Left kidney (tissue), 2 donors: Measurements from ENCODE around the gene TBCK. TPM values are rescaled to one million over a fixed set of nuclear protein-coding genes. Genes with fewer than 3 reads are reported as not detected.

Experiments used
- DNase-seq: peaks from one replicate; pipeline ENCODE4 v3.0.0-alpha.2; 2013
- polyA plus RNA-seq: library from polyadenylated mRNA; unstranded; fragments of 120-200 nt; gene quantifications from one replicate; pipeline ENCODE4 v1.2.1, GENCODE V29; 2013; ENCODE audit not compliant: insufficient read length

Gene TBCK
- polyA plus RNA-seq, 1 donor: 71.6 TPM

DNA sequence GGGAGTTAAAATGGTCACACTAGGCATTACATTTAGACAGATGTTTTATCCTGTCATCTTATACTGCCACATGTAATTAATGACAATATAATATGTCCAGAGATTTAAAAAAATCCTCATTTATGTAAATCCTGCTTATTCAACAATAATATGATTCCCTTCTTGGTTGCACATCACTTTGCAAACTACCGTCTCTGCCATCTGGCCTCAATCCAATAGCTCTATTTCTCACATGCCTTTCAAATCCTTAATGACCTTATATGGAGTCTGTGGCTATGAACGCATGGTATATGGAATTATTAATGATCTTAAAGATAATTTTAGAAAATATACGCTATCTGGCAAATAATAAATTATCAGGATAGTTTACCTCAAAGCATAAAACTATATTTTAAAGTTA, 276.2 kb downstream of the TBCK start:
- no peak for DNase-seq

DNA sequence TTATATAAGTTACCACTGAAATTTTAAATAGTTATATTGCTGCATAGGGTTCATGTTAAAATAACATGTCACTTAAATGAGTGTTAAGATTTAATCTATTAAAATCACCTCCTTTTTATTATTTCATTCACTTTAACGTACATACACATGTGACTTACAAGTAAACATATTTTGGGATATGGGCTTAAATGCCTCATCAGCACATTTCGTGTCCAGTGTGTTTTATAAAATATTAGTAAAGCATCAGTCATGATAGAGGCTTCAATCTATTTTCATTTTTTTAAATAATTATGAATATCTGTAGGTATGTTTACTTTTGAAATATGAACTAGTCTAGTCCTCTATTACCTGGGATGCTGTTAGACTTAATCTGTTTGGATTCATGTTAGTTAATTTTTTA, 277.1 kb downstream of the TBCK start:
- DNase-seq: no peak

DNA sequence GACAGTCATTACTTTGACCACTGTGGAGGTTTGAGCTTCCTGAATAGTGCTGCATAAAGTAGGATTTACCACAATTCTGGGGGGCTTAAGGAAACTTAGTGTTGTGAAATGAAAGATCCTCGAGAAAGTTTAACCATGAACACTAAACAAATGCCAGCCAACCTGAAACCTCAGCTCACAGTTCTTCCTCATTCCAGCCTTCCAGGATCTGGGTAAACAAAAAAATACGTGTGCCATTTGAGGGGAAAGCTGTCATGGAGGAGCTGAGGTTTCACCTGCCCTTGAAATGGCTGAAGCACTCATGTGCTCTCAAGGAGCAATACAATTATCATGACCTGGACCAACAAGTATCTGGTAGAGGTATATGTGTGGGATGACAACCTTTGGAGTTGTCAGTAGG, 278.0 kb downstream of the TBCK start:
- DNase-seq: no peak

DNA sequence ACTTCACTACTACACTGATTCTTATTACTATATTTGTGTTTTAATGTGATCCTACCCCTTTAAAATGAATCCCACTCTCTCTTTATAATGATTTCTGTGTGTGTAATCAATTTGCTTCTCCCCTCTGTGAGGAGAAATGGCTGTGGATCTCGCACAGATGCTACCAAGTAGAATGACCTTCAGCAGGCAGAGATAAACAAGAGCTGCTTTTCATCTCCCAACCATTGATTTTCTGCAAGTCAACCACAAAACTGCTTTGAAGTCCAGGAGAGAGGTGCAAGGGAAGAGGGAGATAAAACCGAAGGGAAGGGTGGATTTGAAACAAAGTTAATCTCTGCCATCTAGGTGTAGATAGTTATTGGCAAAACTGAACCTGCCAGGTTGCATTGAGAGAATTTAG, 279.2 kb downstream of the TBCK start:
- no peak for DNase-seq

DNA sequence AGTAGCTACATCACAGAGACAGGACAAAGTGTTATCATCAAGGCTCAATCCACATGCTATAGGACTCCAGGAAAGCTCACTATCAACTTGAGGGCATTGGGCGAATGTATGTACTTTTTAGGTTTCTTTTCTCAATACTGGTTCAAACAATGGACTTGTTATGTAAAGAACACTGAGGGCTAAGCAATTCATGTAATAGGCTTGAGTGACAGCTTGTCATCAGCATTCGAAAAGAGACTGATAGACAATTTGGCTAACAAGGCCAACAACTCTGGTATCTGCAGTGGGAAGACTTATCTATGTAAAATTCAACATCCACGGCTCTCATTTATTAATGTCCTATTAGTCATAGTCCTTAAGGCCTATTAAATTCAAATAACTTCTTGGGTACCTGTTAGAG, 279.7 kb downstream of the TBCK start:
- no peak for DNase-seq

DNA sequence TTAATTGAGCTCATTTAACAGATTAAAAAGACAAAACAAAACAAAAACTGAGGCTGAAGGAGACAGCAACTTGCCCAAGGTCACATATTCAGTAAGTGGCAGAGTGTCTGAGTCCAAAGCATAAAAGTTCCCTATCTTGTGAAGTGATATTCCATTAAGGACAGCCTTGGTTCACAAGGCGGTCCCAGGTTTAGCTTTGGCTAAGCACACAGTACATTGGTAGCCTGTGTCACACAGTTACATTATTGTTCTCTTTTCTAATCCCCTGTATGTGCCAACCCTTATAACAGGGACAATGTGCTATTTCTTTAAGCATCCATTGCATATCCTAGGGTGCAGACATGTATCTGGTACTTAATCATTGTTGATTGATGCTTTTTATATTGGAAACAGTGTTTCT, 280.8 kb downstream of the TBCK start:
- DNase-seq: no peak

DNA sequence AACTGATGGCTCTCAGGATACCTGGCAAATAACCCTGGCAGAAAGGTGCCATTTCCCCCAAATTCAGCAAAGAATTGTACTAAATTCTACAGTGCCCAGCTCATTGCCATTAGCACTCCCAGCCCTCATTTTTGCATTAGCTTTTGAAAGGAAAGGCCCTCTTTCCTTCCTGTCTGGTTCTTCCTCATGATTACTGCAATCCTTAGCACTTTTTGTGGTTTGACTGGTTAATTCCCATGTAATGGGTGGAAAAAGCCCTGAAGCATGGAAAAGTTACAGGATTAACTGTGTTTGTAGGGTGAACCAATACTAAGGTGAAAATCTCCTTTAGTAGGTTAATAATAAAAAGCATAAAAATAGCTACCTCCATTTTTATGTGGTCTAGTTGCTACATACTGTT, 281.3 kb downstream of the TBCK start:
- DNase-seq: no peak

DNA sequence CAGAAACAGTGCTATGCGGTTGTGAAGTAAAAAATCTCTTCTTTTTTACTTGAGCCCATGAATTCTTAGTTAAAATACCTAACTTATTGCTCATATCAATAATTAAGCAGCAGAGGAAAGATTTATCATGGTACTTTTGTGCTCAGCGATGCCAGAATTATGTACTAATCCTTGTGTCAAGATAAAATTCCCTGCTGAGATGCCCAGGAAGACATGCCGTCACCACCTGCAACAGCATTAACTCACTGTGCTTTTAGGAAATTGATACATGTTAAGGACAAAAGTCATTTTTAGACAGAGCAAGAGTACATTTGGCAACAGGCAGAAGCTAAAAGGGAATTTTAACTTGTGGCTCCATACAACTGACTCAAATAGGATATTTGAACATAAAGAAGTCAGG, 281.8 kb downstream of the TBCK start:
- no peak for DNase-seq

DNA sequence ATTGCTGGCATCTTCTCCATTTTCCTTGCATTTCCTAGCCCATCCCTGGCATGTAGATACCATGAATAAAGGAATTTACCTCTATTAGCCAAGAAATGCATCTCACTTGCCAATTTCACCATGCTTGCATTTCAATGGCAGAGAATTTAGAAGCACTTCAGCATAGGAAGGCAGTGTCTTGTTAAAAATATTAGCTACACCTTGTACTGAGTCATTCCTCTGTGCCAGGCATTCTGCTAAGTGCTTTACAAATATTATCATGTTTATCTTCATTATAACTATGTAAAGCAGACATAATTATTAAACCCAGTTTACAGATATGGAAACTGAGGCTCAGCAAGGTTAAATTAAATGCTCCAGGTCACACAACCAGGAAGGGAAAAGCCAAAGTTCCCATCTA, 282.5 kb downstream of the TBCK start:
- no peak for DNase-seq

DNA sequence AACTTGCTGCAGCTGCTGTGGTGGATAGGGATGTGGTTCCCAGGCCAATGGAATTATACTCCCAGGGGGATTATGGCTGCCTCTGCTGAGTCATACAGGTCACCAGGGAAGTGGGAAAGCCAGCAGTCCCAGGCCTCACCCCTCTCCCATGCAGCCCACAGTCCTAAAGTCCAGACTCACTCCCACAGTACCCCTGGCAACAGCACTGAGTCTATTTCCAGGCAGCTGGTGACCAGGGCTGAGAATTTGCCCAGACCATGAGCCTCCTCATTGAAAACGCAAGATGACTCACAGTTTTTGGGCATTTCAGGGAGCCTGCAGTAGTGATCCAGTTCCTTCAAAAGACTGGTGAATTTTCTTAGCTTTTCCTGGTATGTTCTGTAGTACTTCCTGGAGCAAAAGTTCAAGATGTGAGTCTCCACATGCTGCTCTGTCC, 283.1 kb downstream of the TBCK start:
- no peak for DNase-seq

DNA sequence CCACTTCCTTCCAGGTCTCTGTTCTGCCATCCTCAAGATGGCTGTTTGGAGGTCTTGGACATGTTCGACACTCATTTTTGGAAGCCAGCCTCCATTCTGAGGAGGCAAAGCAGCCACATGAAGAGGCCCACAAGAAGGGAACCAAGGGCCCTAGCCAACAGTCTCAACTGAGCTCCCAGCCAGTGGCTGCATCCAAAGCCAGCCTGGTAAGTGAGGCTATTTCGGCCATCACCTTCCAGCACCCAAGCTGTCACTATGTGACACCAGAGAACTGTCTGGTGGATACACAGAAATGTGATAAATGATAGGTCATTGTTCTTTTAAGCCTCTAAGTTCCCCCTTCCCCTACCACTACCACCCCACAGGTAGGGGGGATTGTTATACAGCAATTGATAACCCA, 293.6 kb downstream of the TBCK start:
- DNase-seq: no peak

DNA sequence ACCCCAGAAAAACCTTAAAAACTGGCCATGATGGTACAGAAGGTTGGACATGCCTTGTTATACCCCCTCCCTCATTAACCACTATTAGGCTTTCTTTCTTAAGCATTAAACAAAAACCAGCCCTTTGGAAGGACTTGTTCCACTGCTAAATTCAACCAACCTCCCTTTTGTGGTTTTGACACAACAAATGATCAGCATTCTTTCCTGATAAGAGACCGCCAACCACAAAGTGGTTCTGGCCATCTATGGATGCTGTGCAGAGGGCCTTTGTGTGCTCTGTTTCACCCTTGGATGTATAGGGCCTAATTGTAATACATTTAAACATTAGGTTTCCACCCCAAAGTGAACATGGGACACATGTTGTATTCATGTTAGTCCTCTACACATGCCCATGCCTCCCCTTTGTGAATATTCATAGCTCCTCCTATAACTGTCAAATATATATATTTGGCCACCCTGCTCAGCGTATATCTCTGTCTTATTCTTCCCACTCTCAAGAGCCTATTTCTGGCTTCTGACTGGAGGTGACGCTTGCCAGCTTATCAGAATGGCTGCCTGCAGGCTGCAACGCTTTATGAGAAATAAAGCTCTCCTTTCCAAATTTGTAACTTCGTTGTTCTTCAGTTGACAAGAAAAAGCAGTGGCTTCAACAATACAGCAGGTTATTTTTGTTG, 294.1 kb downstream of the TBCK start:
- DNase-seq: no peak

DNA sequence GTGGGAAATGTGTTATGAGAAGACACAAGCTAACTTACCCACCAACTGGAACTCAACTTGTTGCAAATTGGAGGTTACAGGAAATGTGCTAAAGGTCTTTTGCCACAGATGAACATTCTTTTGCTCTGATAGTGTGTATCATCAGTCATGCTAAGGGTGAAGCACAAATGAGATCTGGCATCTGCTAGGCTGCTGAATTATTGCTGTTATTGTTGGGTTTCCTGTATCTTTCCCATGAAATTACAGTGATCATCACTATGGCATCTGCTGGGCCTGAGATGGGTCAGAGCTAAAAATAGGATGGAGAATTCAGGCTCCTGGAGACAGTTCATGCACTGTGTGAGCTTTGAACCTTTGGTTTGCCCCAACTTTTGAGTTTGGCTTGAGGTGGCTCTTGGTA, 296.2 kb downstream of the TBCK start:
- no peak for DNase-seq

DNA sequence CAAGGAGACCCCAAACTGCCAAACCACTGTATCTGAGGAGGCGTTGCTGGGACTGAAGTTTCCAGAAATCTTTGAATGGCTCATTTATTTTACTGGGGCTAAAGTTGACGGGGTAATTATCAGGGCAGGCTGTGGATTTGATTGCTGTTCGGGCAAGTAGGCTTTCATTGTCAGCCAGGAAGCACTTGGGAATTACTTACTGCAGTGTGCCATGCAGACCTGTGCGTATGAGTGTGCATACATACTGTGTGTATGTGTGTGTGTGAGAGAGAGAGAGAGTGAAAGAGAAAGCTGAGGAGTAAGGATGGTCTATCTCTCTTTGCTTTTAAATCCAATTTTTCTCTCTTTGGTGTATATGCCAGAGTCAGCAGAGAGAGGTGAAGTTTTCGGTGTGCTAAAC, 298.0 kb downstream of the TBCK start:
- DNase-seq: no peak

DNA sequence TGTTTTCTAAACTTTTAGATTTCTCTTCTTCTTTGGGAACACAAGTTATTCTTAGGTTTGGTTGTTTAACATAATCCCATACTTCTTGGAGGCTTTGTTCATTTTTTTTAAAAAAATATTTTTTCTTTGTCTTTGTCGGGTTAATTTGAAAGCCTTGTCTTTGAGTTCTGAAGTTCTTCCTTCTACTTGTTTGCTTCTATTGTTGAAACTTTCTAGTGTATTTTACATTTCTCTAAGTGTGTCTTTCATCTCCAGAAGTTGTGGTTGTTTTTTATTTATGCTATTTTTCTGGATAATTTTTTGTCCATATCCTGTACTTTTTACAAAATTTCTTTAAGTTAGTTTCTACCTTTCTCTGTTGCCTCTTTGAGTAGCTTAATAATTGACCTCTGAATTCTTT, 304.6 kb downstream of the TBCK start:
- DNase-seq: no peak

DNA sequence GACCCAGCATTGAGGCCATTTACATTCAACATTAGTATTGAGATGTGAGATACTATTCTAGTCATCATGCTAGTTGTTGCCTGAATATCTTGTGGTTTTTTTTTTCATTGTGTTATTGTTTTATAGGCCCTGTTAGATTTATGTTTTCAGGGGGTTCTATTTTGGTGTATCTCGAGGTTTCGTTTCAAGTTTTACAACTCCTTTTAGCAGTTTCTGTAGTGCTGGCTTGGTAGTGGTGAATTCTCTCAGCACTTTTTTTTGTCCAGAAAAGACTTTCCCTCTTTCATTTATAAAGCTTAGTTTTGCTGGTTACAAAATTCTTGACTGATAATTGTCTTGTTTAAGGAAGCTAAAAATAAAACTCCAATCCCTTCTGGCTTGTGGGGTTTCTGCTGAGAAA, 305.2 kb downstream of the TBCK start:
- no peak for DNase-seq

DNA sequence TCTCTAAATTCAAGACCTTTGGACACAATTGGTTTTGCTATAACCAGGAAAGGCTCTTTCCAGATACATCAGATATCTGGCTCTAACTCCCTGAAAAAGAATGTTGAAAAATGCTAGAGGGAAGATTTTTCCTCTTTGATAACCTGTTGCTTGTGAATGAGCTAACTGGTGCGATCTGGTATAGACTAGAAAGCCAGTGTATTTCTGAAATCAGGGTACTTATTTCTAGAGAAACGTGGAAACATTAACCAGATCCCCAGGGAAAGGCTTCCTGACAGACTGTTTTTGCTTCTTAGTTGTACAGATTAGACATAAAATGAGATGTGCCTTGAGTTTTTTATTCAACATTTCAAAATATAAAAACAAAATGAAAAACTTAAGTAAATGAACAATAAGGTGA, 313.0 kb downstream of the TBCK start:
- DNase-seq: no peak

DNA sequence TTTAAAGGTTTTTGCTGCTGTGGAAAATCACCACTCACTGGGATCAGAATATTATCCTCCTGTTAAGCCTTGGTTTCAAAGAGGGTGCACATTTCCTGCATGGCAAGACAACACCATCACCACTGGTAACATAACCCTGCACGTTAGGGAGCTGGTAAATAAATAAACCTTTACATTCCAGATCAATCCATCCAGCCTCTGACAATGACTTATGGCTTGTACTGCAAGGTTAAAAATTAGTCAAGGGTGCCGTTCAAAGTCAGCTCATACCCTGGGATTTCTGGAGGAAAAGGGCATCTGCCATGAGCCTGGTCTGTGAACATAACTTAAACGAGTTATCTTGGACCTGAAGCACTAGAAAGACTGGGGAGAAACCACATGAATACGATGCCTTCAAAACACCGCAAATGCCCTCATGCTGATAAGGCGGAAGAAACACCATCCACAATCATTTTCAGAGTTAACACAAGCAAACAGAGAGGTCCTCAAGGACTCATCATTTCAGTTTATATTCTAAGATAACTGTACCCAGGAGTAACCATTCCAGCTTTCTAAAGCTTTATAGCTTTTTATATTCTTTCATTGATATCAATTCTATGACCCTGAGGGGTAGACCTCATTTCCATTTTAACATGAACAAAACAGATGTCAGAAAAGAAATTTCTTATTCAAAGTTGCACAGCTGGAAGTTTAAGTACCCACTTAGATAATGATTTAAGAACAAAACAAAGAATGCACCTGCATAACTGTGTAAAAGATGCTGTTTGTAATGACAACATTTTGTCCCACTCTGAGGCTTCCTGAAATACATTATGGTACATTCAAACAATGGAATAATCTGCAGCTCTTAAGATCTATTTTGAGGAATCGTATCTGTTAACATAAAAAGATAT, 317.6 kb downstream of the TBCK start:
- no peak for DNase-seq

DNA sequence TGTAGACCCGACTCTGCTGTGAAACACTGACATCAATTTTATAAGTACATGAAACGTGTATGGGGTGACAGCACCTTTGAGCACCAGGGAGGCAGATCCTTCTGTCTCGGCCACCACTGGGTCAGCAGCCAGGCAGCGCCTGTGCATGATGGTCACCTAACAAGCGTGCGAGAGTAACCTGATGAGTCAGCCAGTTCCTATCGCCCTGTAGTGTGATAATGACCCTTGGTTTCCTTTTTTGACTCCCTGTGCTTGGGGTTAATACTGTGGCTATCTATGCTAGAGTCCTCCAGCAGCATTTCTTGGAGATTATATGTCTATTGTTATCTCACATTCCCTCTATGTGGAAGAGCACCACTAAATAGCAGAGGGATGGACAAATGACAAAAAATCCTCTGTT, 319.2 kb downstream of the TBCK start:
- no peak for DNase-seq

DNA sequence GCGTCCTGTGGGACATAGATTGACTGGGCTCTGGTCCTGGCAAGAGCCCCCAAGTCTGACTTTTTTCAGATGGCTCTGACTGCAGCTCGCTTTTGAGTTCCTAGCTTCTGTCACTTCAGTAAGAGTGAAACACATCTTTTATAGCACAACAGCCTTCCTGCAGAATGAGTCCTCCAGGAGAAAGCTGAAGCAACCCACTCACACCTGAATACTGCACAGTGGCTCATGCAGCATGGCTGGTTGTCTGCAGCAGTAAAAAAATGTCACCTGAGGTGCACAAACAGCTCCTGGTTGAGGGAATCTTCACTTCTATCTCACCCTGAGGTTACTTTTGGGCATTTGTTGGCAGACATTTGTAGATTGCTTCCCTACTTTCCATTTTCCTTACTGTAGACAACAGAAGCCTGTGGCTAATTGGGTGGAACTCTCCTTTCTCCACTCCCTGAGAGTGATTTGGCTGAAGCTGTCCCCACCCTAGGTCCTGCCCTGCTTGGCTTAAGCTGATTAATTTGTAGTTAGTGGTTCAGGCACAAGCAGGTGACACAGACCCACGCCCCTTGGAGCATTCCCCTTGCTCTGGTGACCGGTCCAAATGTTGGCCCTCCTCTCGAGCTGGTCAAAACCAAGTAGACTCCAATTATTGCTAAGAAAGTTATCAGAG, 321.0 kb downstream of the TBCK start:
- DNase-seq: no peak

DNA sequence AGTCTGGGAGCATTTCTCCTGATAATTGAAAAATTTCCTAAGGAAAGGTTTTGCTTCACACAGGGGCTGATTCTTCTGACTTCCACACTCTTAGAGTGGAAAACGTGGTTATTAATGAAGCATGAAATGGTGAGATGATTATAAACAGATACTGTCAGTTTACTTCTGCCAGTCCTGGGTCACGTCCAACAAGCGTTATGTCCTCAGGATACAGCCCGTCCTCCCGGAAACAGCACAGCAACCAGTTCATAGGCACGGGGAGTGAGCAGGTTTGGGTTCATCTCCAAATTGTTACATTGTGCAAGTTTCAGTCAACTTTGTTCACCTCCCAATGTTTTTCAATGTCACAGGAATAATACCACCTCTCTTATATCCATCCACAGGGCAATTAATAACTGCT, 321.9 kb downstream of the TBCK start:
- DNase-seq: no peak

DNA sequence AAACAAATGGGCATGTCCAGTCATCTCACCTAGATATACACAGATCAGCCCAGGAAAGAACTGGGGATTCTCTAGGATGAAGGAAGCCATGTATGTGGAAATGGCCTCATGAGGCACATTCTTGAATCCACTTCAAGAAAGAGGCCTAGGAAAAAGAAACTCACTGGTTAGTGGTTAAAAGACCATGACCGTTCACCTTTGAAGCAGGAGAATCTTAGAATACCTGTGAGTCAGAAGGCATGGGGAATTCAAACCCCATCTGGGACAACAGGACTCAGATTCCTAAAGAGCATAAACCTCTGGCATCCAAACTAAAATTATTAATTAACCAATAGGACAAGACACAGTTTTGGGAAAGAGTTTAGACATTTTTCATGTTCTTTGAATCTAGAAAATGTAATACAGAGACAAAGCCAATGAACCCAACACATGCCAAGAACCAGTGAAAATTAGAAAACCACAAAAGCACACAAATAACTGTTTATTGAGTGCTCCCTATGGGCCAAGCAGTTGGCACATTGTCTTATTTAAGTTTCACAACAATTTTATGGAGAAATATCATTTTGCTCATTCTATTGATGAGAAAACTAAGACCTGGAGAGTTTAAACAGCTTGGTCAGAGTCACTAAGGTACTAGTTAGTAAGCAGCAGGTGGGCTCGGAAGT, 323.2 kb downstream of the TBCK start:
- DNase-seq: no peak

DNA sequence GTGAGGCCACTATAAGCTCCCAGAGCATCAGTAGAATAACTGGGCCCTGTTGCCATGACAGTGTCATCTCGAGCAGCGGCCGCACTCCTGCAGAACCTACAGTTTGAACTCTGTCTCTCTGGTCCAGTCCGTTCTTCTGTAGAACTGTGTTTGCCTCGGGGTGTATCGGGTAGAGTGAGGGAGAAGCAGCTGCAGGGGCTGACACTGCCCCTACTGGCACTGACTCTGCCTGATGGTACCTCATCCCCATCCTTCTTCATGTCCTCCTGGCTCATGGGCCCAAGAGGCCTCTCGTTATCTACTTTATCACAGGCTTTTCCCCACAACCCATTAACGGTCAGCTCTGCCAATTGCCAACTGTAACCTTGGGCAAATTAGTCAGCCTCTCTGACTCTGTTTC, 324.3 kb downstream of the TBCK start:
- DNase-seq: no peak
